ENCODE measurements around the gene TEPSIN. TPM values are rescaled to one million over a fixed set of nuclear protein-coding genes. Genes with fewer than 3 reads are reported as not detected.

Gene TEPSIN
- total and polyA plus RNA-seq, 3 donors from 2014 or later = 32.0 to 83.0 (median 55.4) TPM

- Histone ChIP-seq H3K27ac (no peak overlapping the region), H3K4me1 (no peaks in the 10 kb centered on the region), H3K27me3 (no peaks in the 10 kb centered on the region), H3K9me3 (no peaks in the 10 kb centered on the region), H3K4me3 (no peak overlapping the region), H3K36me3 (ENCODE audit: low read depth, missing control alignments) (no peaks in the 10 kb centered on the region)
- no peak for DNase-seq
- TF ChIP-seq CTCF (IDR thresholded peaks at IDR 0.05) (no peak), POLR2A (IDR thresholded peaks at IDR 0.05) (no peak)
- intact Hi-C loops (cut with DNase I; ENCODE audit: low total_unique reads) = no loop called here
- 93% methylated on average over 17 of the region's 17 CpGs; no CpG with 5 or more reads in 1 of the 2 donors for WGBS, 2 donors
Measured at GRCh38 chr17:81193051-81193410, 45.8 kb downstream of the TEPSIN start.

GRCh38 chr17:81192386-81193050, 46.3 kb downstream of the TEPSIN start:
- DNase-seq = no peak
- H3K4me1 ChIP-seq = no peaks in the 10 kb centered on the region
- H3K27me3 ChIP-seq = no peaks in the 10 kb centered on the region
- H3K27ac ChIP-seq = no peak overlapping the region
- no peaks in the 10 kb centered on the region for H3K9me3 ChIP-seq
- intact Hi-C loops (cut with DNase I; ENCODE audit: low total_unique reads) = no loop called here
- no peak for TF ChIP-seq POLR2A (IDR thresholded peaks at IDR 0.05)
- no peak for TF ChIP-seq CTCF (IDR thresholded peaks at IDR 0.05)
- no peak overlapping the region for H3K4me3 ChIP-seq
- WGBS, 2 donors = 88 to 100% methylated on average over 1 to 26 of the region's 34 CpGs
- H3K36me3 ChIP-seq (ENCODE audit: low read depth, missing control alignments) = no peaks in the 10 kb centered on the region

- TF ChIP-seq CTCF (IDR thresholded peaks at IDR 0.05) (no peak), POLR2A (IDR thresholded peaks at IDR 0.05) (no peak)
- DNase-seq = no peak
- Histone ChIP-seq H3K4me1 (no peaks in the 10 kb centered on the region), H3K27ac (no peak overlapping the region), H3K36me3 (ENCODE audit: low read depth, missing control alignments) (no peaks in the 10 kb centered on the region), H3K4me3 (no peak overlapping the region), H3K9me3 (no peaks in the 10 kb centered on the region), H3K27me3 (no peaks in the 10 kb centered on the region)
- intact Hi-C loops (cut with DNase I; ENCODE audit: low total_unique reads) = no loop called here
- WGBS, 2 donors = 94 to 97% methylated on average over 8 to 13 of the region's 14 CpGs
Measured at GRCh38 chr17:81191646-81192045, 47.2 kb downstream of the TEPSIN start.

- Histone ChIP-seq H3K27me3 (no peaks in the 10 kb centered on the region), H3K4me3 (no peak overlapping the region), H3K4me1 (no peaks in the 10 kb centered on the region), H3K27ac (no peak overlapping the region), H3K9me3 (no peaks in the 10 kb centered on the region), H3K36me3 (ENCODE audit: low read depth, missing control alignments) (no peaks in the 10 kb centered on the region)
- 87 to 91% methylated on average over 20 of the region's 20 CpGs for WGBS, 2 donors
- intact Hi-C loops (cut with DNase I; ENCODE audit: low total_unique reads) = no loop called here
- no peak for DNase-seq
- TF ChIP-seq CTCF (IDR thresholded peaks at IDR 0.05) (no peak), POLR2A (IDR thresholded peaks at IDR 0.05) (no peak)
Measured at GRCh38 chr17:81191116-81191515, 47.7 kb downstream of the TEPSIN start.

GRCh38 chr17:81190591-81190990, 48.3 kb downstream of the TEPSIN start:
- Histone ChIP-seq H3K27me3 (no peaks in the 10 kb centered on the region), H3K36me3 (ENCODE audit: low read depth, missing control alignments) (no peaks in the 10 kb centered on the region), H3K4me3 (no peak overlapping the region), H3K9me3 (no peaks in the 10 kb centered on the region), H3K4me1 (no peaks in the 10 kb centered on the region), H3K27ac (no peak overlapping the region)
- 91 to 93% methylated on average over 25 to 28 of the region's 28 CpGs for WGBS, 2 donors
- TF ChIP-seq POLR2A (IDR thresholded peaks at IDR 0.05) (no peak), CTCF (IDR thresholded peaks at IDR 0.05) (no peak)
- intact Hi-C loops (cut with DNase I; ENCODE audit: low total_unique reads) = no loop called here
- DNase-seq = no peak
